ENCODE data around the gene RAB1A. TPM values are rescaled to one million over a fixed set of nuclear protein-coding genes. Genes with fewer than 3 reads are reported as not detected.

Gene RAB1A
- total RNA-seq, 4 donors from 2014 or later, result 72.6 to 101 (median 78.3) TPM

DNA sequence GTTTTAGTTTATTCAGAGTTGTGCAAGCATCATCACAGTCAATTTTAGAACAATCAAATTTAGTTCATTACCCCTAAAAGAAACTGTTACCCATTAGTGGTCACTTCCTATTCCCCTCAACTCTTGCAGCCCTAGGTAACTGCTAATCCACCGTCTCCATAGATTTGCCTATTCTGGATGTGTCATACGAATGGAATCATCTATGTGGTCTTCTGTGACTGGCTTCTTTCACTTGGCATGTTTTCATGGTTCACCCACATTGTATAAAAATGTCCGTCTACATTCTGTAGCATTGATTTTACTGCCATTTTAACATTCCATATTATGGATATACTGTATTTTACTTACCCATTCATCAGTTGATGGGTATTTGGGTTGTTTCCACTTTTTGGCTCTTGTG is 79.0 kb downstream of the RAB1A start:
- no peaks in the 10 kb centered on the region for H3K27me3 ChIP-seq
- no peak for TF ChIP-seq POLR2A (IDR thresholded peaks at IDR 0.05)
- TF ChIP-seq, protein P1, sequence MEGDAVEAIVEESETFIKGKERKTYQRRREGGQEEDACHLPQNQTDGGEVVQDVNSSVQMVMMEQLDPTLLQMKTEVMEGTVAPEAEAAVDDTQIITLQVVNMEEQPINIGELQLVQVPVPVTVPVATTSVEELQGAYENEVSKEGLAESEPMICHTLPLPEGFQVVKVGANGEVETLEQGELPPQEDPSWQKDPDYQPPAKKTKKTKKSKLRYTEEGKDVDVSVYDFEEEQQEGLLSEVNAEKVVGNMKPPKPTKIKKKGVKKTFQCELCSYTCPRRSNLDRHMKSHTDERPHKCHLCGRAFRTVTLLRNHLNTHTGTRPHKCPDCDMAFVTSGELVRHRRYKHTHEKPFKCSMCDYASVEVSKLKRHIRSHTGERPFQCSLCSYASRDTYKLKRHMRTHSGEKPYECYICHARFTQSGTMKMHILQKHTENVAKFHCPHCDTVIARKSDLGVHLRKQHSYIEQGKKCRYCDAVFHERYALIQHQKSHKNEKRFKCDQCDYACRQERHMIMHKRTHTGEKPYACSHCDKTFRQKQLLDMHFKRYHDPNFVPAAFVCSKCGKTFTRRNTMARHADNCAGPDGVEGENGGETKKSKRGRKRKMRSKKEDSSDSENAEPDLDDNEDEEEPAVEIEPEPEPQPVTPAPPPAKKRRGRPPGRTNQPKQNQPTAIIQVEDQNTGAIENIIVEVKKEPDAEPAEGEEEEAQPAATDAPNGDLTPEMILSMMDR (IDR thresholded peaks at IDR 0.05), result no peak
- peaks cover 6 to 11% (median 10%) of the 10 kb centered on the region in 3 donors for H3K4me1 ChIP-seq
- no peak for DNase-seq
- no peaks in the 10 kb centered on the region for H3K36me3 ChIP-seq
- intact Hi-C loops (cut with DNase I), result no loop called here
- no peaks in the 10 kb centered on the region for H3K9me3 ChIP-seq
- H3K27ac ChIP-seq, result no peak overlapping the region
- H3K4me3 ChIP-seq, result no peak overlapping the region
- 70 to 90% methylated on average over 3 of the region's 3 CpGs for WGBS, 2 donors

DNA sequence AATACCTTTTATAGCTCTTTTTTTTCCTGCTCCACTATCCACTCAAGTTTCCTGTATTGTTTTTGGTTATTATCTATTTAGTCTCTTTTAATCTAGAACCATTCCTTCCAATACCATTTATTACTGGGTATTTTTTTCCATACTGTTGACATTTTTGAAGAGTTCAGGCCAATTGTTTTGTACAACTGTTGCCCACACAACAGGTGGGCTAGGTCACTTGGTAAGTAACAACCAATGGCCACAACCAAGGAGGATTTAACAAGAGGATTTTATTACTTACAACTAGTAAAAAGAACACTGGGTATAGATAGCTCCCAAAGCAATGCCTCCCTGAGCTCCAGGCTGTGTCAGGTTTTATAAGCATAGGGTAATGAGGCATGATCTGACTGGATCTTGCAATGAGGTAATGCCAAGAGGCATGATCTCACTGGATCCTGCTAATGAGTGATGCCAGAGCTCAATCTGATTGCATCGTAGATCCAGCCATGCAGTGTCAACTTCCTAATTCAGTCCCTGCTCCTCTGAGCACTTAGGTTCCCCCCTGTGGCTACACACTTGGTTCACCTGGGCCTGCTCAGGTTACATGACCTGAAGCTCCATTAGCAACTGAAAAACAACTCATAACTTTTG is 80.8 kb downstream of the RAB1A start:
- DNase-seq, result no peak
- H3K4me3 ChIP-seq, result no peak overlapping the region
- H3K9me3 ChIP-seq, result peaks cover 0 to 6% (median 3%) of the 10 kb centered on the region in 3 donors
- WGBS, 2 donors, result 80 to 100% methylated on average over 1 of the region's 1 CpG
- peaks cover 0 to 4% (median 0%) of the 10 kb centered on the region in 3 donors for H3K36me3 ChIP-seq
- no peaks in the 10 kb centered on the region for H3K4me1 ChIP-seq
- TF ChIP-seq, protein P1 (IDR thresholded peaks at IDR 0.05), result no peak
- TF ChIP-seq POLR2A (IDR thresholded peaks at IDR 0.05), result no peak
- H3K27me3 ChIP-seq, result no peaks in the 10 kb centered on the region
- intact Hi-C loops (cut with DNase I), result no loop called here
- H3K27ac ChIP-seq, result no peak overlapping the region

DNA sequence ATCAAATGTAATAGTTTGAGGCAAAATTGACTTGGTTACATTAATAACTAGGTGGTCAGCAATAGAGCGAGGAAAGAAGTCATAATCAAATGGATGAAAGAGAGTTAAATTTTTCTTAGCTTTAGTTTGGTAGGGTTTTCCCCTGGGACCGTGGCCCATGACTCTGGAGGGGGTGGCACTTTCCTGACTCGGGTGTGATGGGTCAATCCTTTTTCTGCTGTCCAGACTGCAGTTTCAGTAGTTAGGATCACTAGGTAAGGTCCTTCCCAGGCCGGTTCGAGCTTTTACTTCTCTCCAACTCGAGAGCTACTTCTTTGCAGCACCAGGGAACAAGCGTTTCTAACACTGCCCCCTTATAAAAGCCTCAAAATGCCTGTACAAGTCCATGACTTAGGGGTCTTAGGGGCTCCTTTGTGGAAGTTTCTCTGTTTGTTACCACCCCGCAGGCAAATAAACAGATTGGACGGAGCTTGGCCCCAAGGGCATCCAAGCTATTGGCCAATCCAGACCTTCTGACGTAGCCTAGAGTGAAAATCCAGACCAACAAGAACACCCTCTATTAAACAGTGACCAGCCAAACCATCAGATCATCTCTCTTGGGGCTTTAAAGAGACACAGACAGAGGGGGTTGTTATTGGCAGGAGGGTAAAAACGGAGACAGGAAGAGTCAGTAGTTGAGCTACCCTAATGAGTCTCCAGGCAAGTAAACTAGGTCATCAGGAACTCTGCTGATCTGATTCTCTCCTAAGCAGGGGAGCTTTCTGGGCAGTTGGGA is 83.1 kb downstream of the RAB1A start:
- no peak for DNase-seq
- Histone ChIP-seq H3K27ac (no peak overlapping the region), H3K27me3 (no peaks in the 10 kb centered on the region), H3K36me3 (peaks cover 0 to 10% (median 0%) of the 10 kb centered on the region in 3 donors), H3K9me3 (peaks cover 0 to 12% (median 10%) of the 10 kb centered on the region in 3 donors), H3K4me3 (no peak overlapping the region), H3K4me1 (no peaks in the 10 kb centered on the region)
- no peak for TF ChIP-seq POLR2A (IDR thresholded peaks at IDR 0.05)
- TF ChIP-seq, protein P1 (IDR thresholded peaks at IDR 0.05), result no peak
- intact Hi-C loops (cut with DNase I), result no loop called here
- 79 to 85% methylated on average over 8 of the region's 11 CpGs for WGBS, 2 donors

DNA sequence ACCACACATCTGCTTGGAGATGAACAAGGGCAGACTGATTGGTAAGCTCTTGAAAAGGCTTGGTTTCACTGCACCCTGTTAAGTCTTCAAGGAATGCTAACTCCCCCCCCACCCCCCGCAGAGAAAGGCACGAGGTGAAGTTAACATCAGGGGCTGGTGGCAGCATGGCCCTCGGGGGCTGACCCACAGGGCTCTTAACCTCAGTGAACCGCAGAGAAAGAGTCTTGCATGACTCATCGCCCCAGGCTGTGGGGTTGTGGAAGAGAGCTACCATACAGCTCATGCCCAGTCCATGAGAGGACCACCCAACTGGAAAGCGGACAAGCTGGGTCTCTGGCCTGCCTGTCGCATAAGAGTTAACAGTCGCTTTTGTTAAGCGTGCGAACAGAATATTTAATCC is 84.3 kb downstream of the RAB1A start:
- H3K36me3 ChIP-seq, result peaks cover 0 to 10% (median 0%) of the 10 kb centered on the region in 3 donors
- peaks cover 0 to 12% (median 10%) of the 10 kb centered on the region in 3 donors for H3K9me3 ChIP-seq
- no peaks in the 10 kb centered on the region for H3K27me3 ChIP-seq
- TF ChIP-seq, protein P1 (IDR thresholded peaks at IDR 0.05), result no peak
- TF ChIP-seq POLR2A (IDR thresholded peaks at IDR 0.05), result no peak
- no peaks in the 10 kb centered on the region for H3K4me1 ChIP-seq
- intact Hi-C loops (cut with DNase I), result no loop called here
- no peak overlapping the region for H3K27ac ChIP-seq
- DNase-seq, result no peak
- whole genome bisulfite sequencing, 2 donors, result 81 to 87% methylated on average over 5 to 8 of the region's 10 CpGs
- no peak overlapping the region for H3K4me3 ChIP-seq

DNA sequence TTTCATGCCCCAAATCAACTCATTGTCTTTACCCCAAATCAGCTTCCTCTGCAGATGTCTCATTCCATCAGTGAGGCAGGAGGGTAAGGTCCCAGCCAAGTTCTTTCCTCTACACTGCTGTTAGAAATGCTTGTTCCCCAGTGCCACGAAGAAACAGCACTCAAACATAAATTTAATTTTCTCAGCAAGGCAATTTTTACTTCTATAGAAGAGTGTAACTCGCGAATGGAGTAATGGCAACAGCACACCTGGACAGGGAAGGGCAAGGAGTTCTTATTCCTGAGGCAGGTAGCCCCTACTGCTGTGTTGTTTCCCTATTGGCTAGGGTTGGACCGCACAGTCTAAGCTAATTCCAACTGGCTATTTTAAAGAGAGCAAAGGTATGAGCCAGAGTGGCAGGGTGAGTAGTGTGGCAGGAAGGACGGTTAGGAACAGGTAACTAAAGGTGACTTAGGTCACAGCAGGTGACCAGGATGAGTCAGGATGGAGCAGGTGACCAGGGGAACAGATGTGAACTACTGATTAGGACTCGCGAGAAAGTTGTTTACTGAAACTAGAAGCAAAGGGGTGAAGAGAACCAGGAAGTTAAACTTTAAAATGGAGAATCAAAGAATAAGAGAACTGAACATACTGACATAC is 85.7 kb downstream of the RAB1A start:
- no peaks in the 10 kb centered on the region for H3K27me3 ChIP-seq
- DNase-seq, result no peak
- no peak overlapping the region for H3K4me3 ChIP-seq
- TF ChIP-seq, protein P1 (IDR thresholded peaks at IDR 0.05), result no peak
- TF ChIP-seq POLR2A (IDR thresholded peaks at IDR 0.05), result no peak
- 92 to 96% methylated on average over 7 of the region's 7 CpGs for WGBS, 2 donors
- peaks cover 0 to 10% (median 0%) of the 10 kb centered on the region in 3 donors for H3K36me3 ChIP-seq
- peaks cover 0 to 7% (median 0%) of the 10 kb centered on the region in 3 donors for H3K4me1 ChIP-seq
- intact Hi-C loops (cut with DNase I), result no loop called here
- no peak overlapping the region for H3K27ac ChIP-seq
- H3K9me3 ChIP-seq, result peaks cover 0 to 12% (median 10%) of the 10 kb centered on the region in 3 donors

Measured in esophagus squamous epithelium (tissue), 5 donors.